GM12878 (cell line): ENCODE results near the gene RBM8A. TPM values are rescaled to one million over a fixed set of nuclear protein-coding genes. Genes with fewer than 3 reads are reported as not detected.
A peak's percentile ranks its signal among the peaks of the same experiment; 100 is the strongest.

Experiments used
- ATAC-seq: fragments of 200-7000 bp; cut with Tn5 transposase; 3 replicates; pipeline ENCODE4 v1.9.1; 2020; ENCODE audit warnings: mild to moderate bottlenecking, moderate library complexity
- BruUV-seq: library from RNA; stranded (reverse); fragments of 400-500 nt; replicated peaks from 2 replicates; lab custom pipeline; 2021; lab: Mats Ljungman, UMichigan
- CTCF ChIA-PET: fragments of 300-600 bp; sonication (Branson Sonifier 250); formaldehyde crosslinking; extraction: SDS; loops from one replicate; lab custom pipeline; 2021; ENCODE audit warnings: inconsistent platforms; lab: Yijun Ruan, JAX
- POLR2A ChIA-PET: fragments of 350-600 bp; formaldehyde crosslinking; extraction: SDS; loops from one replicate; lab custom pipeline; 2021; ENCODE audit warnings: inconsistent platforms; lab: Charles Lee
- RAD21 ChIA-PET: fragments of 300-600 bp; sonication (Branson Sonifier 250); formaldehyde crosslinking; loops from one replicate; lab custom pipeline; 2023; ENCODE audit warnings: antibody characterized with exemption; ENCODE audit not compliant: unreplicated experiment; lab: Charles Lee
- SMC1A ChIA-PET: fragments of 300-600 bp; sonication (Branson Sonifier 250); formaldehyde crosslinking; loops from one replicate; lab custom pipeline; 2023; ENCODE audit not compliant: unreplicated experiment, uncharacterized antibody; lab: Charles Lee
- DNase-seq: peaks from one replicate; pipeline ENCODE4 v3.0.0-alpha.2; 2011; ENCODE audit warnings: low read depth, low spot score
- FAIRE-seq: peaks from 3 replicates; lab custom pipeline; 2011; peaks lifted over from hg19 to GRCh38; lab: Jason Lieb, UNC
- H2AFZ ChIP-seq: 2 replicates; pipeline ENCODE4 v1.6.0; 2011; ENCODE audit warnings: low read depth, low read length, control low read depth; ENCODE audit not compliant: control insufficient read depth
- H3K27ac ChIP-seq: 2 replicates; pipeline ENCODE4 v1.5.1; 2011; ENCODE audit warnings: control low read depth; ENCODE audit not compliant: control insufficient read depth, insufficient read depth
- H3K27me3 ChIP-seq, 2 experiments: replicated peaks in 1 of 2; 2 replicates each; pipeline versions ENCODE4 v1.6.0 to v1.6.1; 2011; ENCODE audit warnings: low read length in 1 of 2; ENCODE audit not compliant: control insufficient read depth in 2 of 2, insufficient read depth in 2 of 2
- H3K36me3 ChIP-seq, 2 experiments: 2 replicates each; pipeline ENCODE4 v1.5.1; 2011; ENCODE audit warnings: low read length in 1 of 2; ENCODE audit not compliant: control insufficient read depth in 2 of 2, insufficient read depth in 2 of 2
- H3K4me1 ChIP-seq: 2 replicates; pipeline ENCODE4 v1.6.1; 2011; ENCODE audit warnings: mild to moderate bottlenecking, low read length, moderate library complexity, mixed read lengths; ENCODE audit not compliant: control insufficient read depth, insufficient read depth
- H3K4me2 ChIP-seq: 2 replicates; pipeline ENCODE4 v1.6.0; 2011; ENCODE audit warnings: control low read depth; ENCODE audit not compliant: control insufficient read depth, insufficient read depth
- H3K4me3 ChIP-seq: fragments of 200-600 bp; sonication (generic); 2 replicates; pipeline ENCODE4 v1.5.1; 2016
- H3K79me2 ChIP-seq: 2 replicates; pipeline ENCODE4 v1.6.0; 2011; ENCODE audit warnings: low read length; ENCODE audit not compliant: control insufficient read depth, insufficient read depth
- H3K9ac ChIP-seq: 2 replicates; pipeline ENCODE4 v1.8.0; 2011; ENCODE audit warnings: low read length, control low read depth, mixed read lengths; ENCODE audit not compliant: control insufficient read depth, insufficient read depth
- H3K9me3 ChIP-seq: replicated peaks from 3 replicates; pipeline ENCODE4 v1.5.1; 2011; ENCODE audit warnings: mild to moderate bottlenecking, low read length; ENCODE audit not compliant: control insufficient read depth, insufficient read depth
- H4K20me1 ChIP-seq: 2 replicates; pipeline ENCODE4 v1.6.0; 2011; ENCODE audit not compliant: control insufficient read depth, insufficient read depth
- ATF2 ChIP-seq: IDR thresholded peaks from 2 replicates; pipeline ENCODE4 v1.6.1; 2012; ENCODE audit warnings: low read length, inconsistent platforms
- EED ChIP-seq: sonication (generic); IDR thresholded peaks from 2 replicates; pipeline ENCODE4 v1.6.1; 2016; ENCODE audit warnings: antibody characterized with exemption, low read depth
- GATAD2B ChIP-seq: fragments of 450-650 bp; conservative IDR thresholded peaks from 2 replicates; pipeline ENCODE4 v1.6.1; 2017; ENCODE audit warnings: low read depth, mild to moderate bottlenecking, moderate library complexity
- HCFC1 ChIP-seq: fragments of 150-350 bp; IDR thresholded peaks from 2 replicates; pipeline ENCODE4 v1.6.1; 2014; ENCODE audit warnings: low read length
- MTA2 ChIP-seq: fragments of 450-650 bp; IDR thresholded peaks from 2 replicates; pipeline ENCODE4 v1.6.1; 2016; ENCODE audit warnings: low read depth, mild to moderate bottlenecking, moderate library complexity
- MXI1 ChIP-seq: fragments of 150-350 bp; IDR thresholded peaks from 2 replicates; pipeline ENCODE4 v1.6.1; 2011; ENCODE audit warnings: low read depth, mild to moderate bottlenecking, inconsistent platforms, low read length, improper control_type of control experiment
- MYB ChIP-seq: fragments of 150-350 bp; IDR thresholded peaks from 2 replicates; pipeline ENCODE4 v1.6.1; 2014; ENCODE audit warnings: mild to moderate bottlenecking, low read depth, low read length, borderline replicate concordance
- PBX3 ChIP-seq: IDR thresholded peaks from 2 replicates; pipeline ENCODE4 v1.6.1; 2011; ENCODE audit warnings: mild to moderate bottlenecking, low read depth, low read length, moderate library complexity; ENCODE audit not compliant: insufficient replicate concordance
- PML ChIP-seq: IDR thresholded peaks from 2 replicates; pipeline ENCODE4 v1.6.1; 2012; ENCODE audit warnings: low read length, inconsistent platforms
- RUNX3 ChIP-seq: IDR thresholded peaks from 2 replicates; pipeline ENCODE4 v1.6.1; 2012; ENCODE audit warnings: low read length, inconsistent platforms
- SUPT20H ChIP-seq: IDR thresholded peaks from 2 replicates; pipeline ENCODE4 v1.6.1; 2011; ENCODE audit warnings: low read depth, mild to moderate bottlenecking, low read length, moderate library complexity, borderline replicate concordance; ENCODE audit not compliant: control insufficient read depth
- YBX1 ChIP-seq: fragments of 450-650 bp; IDR thresholded peaks from 2 replicates; pipeline ENCODE4 v1.6.1; 2016; ENCODE audit warnings: antibody characterized with exemption
- ZNF687 ChIP-seq: fragments of 450-650 bp; IDR thresholded peaks from 2 replicates; pipeline ENCODE4 v1.6.1; 2017; ENCODE audit warnings: mild to moderate bottlenecking, moderate library complexity
- ZSCAN29 ChIP-seq: fragments of 450-650 bp; IDR thresholded peaks from 2 replicates; pipeline ENCODE4 v1.6.1; 2017; ENCODE audit warnings: mild to moderate bottlenecking, moderate library complexity
- WGBS: methylation state at CpG from one replicate; pipeline ENCODE4 v1.1.6; 2016; ENCODE audit warnings: low lambda C conversion rate; ENCODE audit not compliant: insufficient replicate concordance, insufficient coverage; ENCODE audit errors: missing lambda C conversion rate; 5-methylcytosine and 5-hydroxymethylcytosine counted together
- in situ Hi-C: fragments of 300-500 bp; cut with MboI; formaldehyde crosslinking; loops from 9 replicates; pipeline ENCODE4 v1.14.3; 2018; ENCODE audit warnings: mixed read lengths
- intact Hi-C: fragments of 100-400 bp; cut with micrococcal nuclease; formaldehyde crosslinking; loops from one replicate; pipeline ENCODE4 v1.14.2; 2022; ENCODE audit not compliant: unreplicated experiment
- polyA plus RNA-seq, 11 experiments: library from polyadenylated mRNA; depleted of rRNA in 4 of 11; unstranded in 6 of 11; stranded (reverse) in 5 of 11; fragments of >200 nt; fragmentation: Nextera tagmentation in 4 of 11; fragmentation: Illumina TruSeq in 1 of 11; extraction: Ambion mirVana in 4 of 11; extraction: Trizol in 1 of 11; gene quantifications; 1 replicate in 1 of 11; 2 replicates in 10 of 11; pipeline versions ENCODE4 v1.2.1 to v1.2.3, GENCODE V29; 2011 to 2016; ENCODE audit warnings: inconsistent platforms in 2 of 11, missing spikeins in 2 of 11, low read depth in 1 of 11
- total RNA-seq, 4 experiments: library from RNA; depleted of rRNA in 3 of 4; stranded (reverse); fragments of >200 nt in 3 of 4; fragmentation: Illumina TruSeq in 1 of 4; extraction: Trizol in 1 of 4; gene quantifications; 2 replicates each; pipeline versions ENCODE4 v1.2.1 to v1.2.3, GENCODE V29; 2013 to 2021

The RBM8A gene
- total and polyA plus RNA-seq, 10 of the 15 experiments (the other 5 are each of a cell fraction or from before 2014, with no cell fraction given): 110 to 1,248 (median 248) TPM

- Histone ChIP-seq H3K79me2 (peaks cover 12% of the 10 kb centered on the region), H3K4me2 (peak overlapping the region; percentile 100), H3K9ac (peak overlapping the region; percentile 96), H4K20me1 (no peaks in the 10 kb centered on the region), H2AFZ (peak overlapping the region; percentile 98), H3K4me1 (peaks cover 13% of the 10 kb centered on the region), H3K27me3 (no peaks in the 10 kb centered on the region), H3K27ac (peak overlapping the region; percentile 93), H3K9me3 (no peaks in the 10 kb centered on the region), H3K4me3 (peak overlapping the region; percentile 97), H3K36me3 (peaks cover 0 to 10% of the 10 kb centered on the region in 2 experiments; a peak in 2 of 4 replicates)
- DNase-seq: no peak
- CTCF ChIA-PET: interaction anchor here (0.8 to 1.8 kb wide), 9 partner anchors 8 to 118 kb away, joined by 3 to 7 read pairs (median 3); partner anchors contain the start of genes ANKRD34A, POLR3GL and RBM8A
- RAD21 ChIA-PET: interaction anchor here (0.9 to 2.5 kb wide), 8 partner anchors 8 to 93 kb away, joined by 3 to 11 read pairs (median 4); partner anchors contain the start of genes ANKRD34A, LIX1L, NUDT17 and PIAS3
- intact Hi-C loops (loop anchor here (1.0 kb wide), 3 partner anchors 8 to 60 kb away; partner anchors contain the start of genes ITGA10, PIAS3 and RBM8A), in situ Hi-C loops (loop anchor here (5.0 kb wide), 1 partner anchor 62 kb away; the partner anchor contains the start of gene PIAS3)
- BruUV-seq: TSS peak; percentile 69
- SMC1A ChIA-PET: interaction anchor here (0.5 to 1.6 kb wide), 3 partner anchors 8 to 45 kb away, joined by 3 to 5 read pairs (median 3); partner anchors contain the start of genes LIX1L and RBM8A
- ATAC-seq: peak; percentile 92
- FAIRE-seq: no peak
- POLR2A ChIA-PET: interaction anchor here (0.9 to 2.6 kb wide), 8 partner anchors 9 to 79 kb away, joined by 3 to 23 read pairs (median 6); partner anchors contain the start of genes ANKRD34A, LIX1L, NUDT17 and PIAS3
- under 1% methylated on average over 33 of the region's 33 CpGs for WGBS
- no peak for TF ChIP-seq ATF2
- no peak for TF ChIP-seq MTA2
- TF ChIP-seq PBX3: no peak
- TF ChIP-seq ZSCAN29: no peak
- no peak for TF ChIP-seq ZNF687
- no peak for TF ChIP-seq MYB
- no peak for TF ChIP-seq EED
- no peak for TF ChIP-seq HCFC1
- TF ChIP-seq YBX1: no peak
- TF ChIP-seq RUNX3: peak; percentile 60
- TF ChIP-seq GATAD2B: no peak
- TF ChIP-seq SUPT20H: no peak
- peak; percentile 79; the same call in 1 of the 2 replicates for TF ChIP-seq MXI1
- TF ChIP-seq PML: peak; percentile 60; the same call in 1 of the 2 replicates
These were observed 8.0 kb downstream of the RBM8A start for GRCh38 chr1:145918992-145919939.
